GM12801 (cell line): ENCODE results near the gene RXFP1.

Experiments
- CTCF ChIP-seq: IDR thresholded peaks from one replicate; pipeline ENCODE4 v1.5.1; 2011; ENCODE audit warnings: control low read depth; ENCODE audit not compliant: insufficient read length; ENCODE audit errors: extremely low read depth

Gene RXFP1

GRCh38 chr4:158657291-158657690 lies 135.6 kb downstream of the RXFP1 start:
- no peak for TF ChIP-seq CTCF

- TF ChIP-seq CTCF: no peak
Measured at GRCh38 chr4:158664806-158665205, 143.1 kb downstream of the RXFP1 start.

GRCh38 chr4:158666892-158667291 lies 145.2 kb downstream of the RXFP1 start:
- TF ChIP-seq CTCF: no peak

GRCh38 chr4:158667651-158668198 lies 146.0 kb downstream of the RXFP1 start:
- TF ChIP-seq CTCF: no peak

GRCh38 chr4:158669310-158669709 lies 147.6 kb downstream of the RXFP1 start:
- TF ChIP-seq CTCF: no peak

GRCh38 chr4:158670975-158671664 lies 149.4 kb downstream of the RXFP1 start:
- no peak for TF ChIP-seq CTCF

GRCh38 chr4:158671665-158671914 lies 149.9 kb downstream of the RXFP1 start, which contains the start of gene C4orf46:
Gene C4orf46 (minus strand): TSS chr4:158671887. CDS start chr4:158671801, 86 bp downstream.
- TF ChIP-seq CTCF: no peak
